DND-41 (cell line): ENCODE data around the gene MOB4.

Source experiments
- CTCF ChIP-seq: IDR thresholded peaks from 2 replicates; pipeline ENCODE4 v1.5.1; 2012; ENCODE audit warnings: borderline replicate concordance, low read length, moderate library complexity, mild to moderate bottlenecking; ENCODE audit not compliant: poor library complexity, severe bottlenecking; ENCODE audit errors: extremely low read depth
- EZH2 ChIP-seq: IDR thresholded peaks from 3 replicates; pipeline ENCODE4 v1.6.1; 2012; ENCODE audit warnings: borderline replicate concordance, low read depth, mild to moderate bottlenecking, moderate library complexity, low read length, inconsistent platforms; ENCODE audit not compliant: severe bottlenecking

GRCh38 chr2:197599285-197599965, 83.6 kb downstream of the MOB4 start:
- peak; percentile 44 for TF ChIP-seq CTCF
- no peak for TF ChIP-seq EZH2
